ENCODE measurements around the gene OR4K14. TPM values are rescaled to one million over a fixed set of nuclear protein-coding genes. Genes with fewer than 3 reads are reported as not detected.
"Not testable (repeated sequence)": the region's sequence is repeated elsewhere in the genome, so short reads cannot be mapped to it uniquely, and the experiment has no call there.

OR4K14 gene, protein sequence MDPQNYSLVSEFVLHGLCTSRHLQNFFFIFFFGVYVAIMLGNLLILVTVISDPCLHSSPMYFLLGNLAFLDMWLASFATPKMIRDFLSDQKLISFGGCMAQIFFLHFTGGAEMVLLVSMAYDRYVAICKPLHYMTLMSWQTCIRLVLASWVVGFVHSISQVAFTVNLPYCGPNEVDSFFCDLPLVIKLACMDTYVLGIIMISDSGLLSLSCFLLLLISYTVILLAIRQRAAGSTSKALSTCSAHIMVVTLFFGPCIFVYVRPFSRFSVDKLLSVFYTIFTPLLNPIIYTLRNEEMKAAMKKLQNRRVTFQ
- polyA plus RNA-seq (ENCODE audit: insufficient read length in 4 of 4) = not detected

DNA sequence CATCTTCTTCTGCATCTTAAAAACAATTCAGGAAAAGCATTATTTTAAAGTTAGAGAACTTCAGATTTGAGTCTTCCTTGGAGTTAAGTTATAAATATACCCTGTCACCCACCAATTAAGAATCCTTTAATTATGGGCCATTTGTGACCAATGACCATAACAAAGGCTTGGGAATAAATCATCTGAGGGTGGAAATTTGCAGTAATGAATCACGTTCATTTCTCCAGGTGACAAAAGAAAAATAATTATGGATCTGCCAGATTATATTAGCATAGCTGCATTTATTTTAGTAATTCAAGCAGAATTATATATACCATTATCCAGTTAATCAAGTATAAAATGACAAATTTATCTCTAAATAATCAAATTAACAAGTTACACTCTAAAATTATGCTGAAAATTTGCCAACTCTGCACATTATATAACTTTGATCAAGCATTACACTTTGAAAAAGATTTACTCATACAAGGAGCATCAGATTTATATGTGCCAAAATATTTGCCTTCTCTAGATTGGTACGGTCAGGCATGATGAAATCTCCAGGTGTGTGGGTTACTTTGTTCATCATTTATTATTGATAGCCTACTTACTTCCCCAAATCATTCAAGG is at the start of gene OR4K14:
Gene OR4K14, minus strand, starts transcription at position 51 of the 609 bp plus-strand sequence. CDS start 4,114 bp downstream, outside the sequence.
- DNase-seq (ENCODE audit: low read depth in 4 of 4, low spot score in 3 of 4) = no peak

DNA sequence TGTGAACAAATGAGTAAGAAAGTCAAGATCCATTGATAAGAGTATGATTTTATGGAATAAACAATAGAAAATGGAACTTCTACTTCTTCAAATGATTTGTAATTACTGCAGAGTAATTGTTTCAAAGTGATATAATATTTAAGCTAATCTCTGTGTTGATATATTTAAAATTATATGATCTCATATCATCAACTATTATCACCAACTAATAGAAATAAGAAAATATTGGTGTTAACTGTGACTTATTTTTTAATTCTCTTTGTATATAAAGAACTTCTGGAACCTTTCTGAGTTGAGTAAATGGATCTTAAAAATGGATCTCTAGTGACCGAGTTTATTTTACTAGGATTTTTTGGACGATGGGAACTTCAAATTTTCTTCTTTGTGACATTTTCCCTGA is 40.6 kb upstream of the OR4K14 start, which contains the start of gene OR4L1:
Gene OR4L1, plus strand, starts transcription at position 301 of the 400 bp plus-strand sequence. Its CDS starts 0 bp downstream, at position 301.
- no peak for DNase-seq (ENCODE audit: low read depth in 4 of 4, low spot score in 3 of 4)

DNA sequence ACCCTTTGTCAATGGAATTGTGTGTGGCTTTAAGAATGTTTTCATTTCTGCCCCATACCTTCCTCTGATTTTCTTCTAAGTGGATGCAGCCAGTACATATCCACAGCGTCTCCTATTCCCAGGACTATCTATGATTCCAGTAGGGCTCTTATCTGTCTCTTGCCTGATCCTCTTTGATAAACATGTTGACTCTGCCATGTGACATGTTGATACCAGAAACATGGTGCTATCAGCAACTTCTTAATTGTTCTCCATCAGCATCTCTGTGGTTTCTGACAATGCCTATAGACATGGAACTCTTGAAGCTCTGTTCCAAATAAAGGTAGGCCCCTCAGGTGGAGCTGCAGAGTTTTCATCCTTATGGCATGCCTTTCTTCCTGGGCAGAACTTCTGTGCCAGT is 29.1 kb upstream of the OR4K14 start:
- no peak for DNase-seq (ENCODE audit: low read depth in 4 of 4, low spot score in 3 of 4)

DNA sequence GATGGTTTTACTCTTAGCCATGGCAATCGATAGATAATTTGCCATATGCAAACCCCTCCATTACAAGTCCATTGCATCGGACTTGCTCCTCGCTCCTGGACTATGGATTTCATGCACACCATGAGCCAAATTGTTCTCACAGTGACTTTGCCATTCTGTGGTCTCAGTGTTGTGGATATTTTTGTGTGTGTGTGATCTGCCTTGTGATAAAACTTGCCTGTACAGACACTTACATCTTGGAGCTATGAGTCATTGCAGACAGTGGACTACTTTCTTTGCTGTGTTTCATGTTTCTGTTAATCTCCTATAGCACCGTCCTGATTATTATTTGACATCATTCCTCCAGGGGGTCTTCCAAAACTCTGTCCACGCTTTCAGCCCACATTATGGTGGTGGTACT is 25.1 kb upstream of the OR4K14 start:
- DNase-seq (ENCODE audit: low read depth in 4 of 4, low spot score in 3 of 4) = no peak

DNA sequence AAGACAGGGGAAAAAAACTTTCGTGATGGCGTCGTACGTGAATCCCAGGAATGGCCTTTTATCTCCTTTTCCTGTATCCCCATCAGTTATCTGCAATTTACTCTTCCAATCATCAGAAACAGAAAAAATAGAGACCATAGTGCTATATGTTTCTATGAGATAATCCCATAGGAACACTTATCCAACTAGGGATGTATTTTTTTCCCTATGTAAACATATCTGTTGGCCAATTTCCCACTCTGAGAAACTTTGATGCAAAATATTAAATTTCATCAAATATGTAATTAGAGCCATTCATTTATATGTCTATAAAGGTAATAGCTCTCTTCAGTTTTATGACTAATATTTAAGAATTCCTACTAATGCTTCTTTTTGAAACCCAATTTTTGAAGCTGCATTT is 16.8 kb upstream of the OR4K14 start, which contains the start of gene OR4K13:
Gene OR4K13, minus strand, starts transcription at position 101 of the 400 bp plus-strand sequence. CDS start 1,280 bp downstream, outside the sequence.
- DNase-seq (ENCODE audit: low read depth in 4 of 4, low spot score in 3 of 4) = no peak

DNA sequence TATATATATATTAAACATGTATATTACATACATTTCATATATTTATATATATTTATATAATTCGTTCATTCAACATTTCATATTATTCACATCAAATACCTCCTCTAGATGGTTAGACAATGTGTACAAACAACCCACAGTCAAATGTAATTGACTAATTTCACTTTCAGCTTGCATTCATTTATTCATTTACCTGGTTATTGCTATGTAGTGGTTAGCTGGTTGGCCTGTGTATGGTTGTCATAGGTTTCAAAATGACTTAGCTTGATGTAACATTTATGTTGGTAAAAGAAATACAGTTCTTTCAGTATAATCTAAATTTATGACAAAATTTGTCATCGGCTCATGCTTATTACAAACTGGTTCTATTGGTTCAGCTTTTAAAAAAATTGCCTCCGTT is 16.3 kb upstream of the OR4K14 start:
- DNase-seq (ENCODE audit: low read depth in 4 of 4, low spot score in 3 of 4) = no peak

DNA sequence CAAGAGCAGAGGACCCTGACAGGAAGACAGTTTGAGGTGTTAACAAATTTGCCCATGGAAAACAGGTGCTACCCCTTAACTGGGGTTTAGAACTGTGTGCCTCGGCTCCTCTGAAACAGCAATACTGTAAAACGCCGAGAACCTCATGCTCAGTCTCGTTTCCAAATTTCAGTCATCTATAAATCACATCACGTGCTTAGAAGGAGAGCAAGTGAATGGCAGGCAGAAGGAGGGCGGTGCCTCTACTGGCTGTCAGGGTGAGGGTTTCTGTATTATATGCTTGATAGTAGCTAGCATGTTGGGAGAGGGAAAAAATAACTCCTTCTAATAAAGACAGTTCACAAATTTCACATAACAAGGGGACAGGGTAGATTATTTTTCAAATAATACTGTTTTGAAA is 12.0 kb upstream of the OR4K14 start:
- DNase-seq (ENCODE audit: low read depth in 4 of 4, low spot score in 3 of 4) = no peak

DNA sequence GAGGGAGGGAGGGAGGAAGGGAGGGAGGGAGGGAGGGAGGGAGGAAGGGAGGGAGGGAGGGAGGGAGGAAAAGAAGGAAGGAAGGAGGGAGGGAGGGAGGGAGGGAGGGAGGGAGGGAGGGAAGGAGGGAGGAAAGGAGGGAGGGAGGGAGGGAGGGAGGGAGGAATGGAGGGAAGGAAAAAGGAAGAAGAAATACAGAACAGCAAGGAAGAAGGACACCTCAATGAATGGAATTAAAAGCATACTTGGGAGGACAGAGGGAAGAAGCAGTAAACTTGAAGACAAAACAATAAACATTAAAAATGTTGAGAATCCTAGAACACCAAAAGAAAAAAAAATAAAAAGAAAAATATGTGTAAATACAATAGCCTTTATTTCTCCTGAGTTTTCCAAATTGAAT is 11.0 kb downstream of the OR4K14 start:
- no peak for DNase-seq (ENCODE audit: low read depth in 4 of 4, low spot score in 3 of 4)

DNA sequence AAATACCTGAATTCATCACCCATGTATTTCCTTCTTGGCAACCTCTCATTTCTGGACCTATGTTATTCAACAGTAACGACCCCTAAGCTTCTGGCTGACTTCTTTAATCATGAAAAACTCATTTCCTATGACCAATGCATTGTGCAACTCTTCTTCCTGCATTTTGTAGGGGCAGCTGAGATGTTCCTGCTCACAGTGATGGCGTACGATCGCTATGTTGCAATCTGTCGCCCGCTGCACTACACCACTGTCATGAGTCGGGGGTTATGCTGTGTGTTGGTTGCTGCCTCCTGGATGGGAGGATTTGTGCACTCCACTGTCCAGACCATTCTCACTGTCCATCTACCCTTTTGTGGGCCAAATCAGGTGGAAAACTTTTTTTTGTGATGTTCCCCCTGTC is 16.8 kb downstream of the OR4K14 start:
- DNase-seq (ENCODE audit: low read depth in 4 of 4, low spot score in 3 of 4) = no peak

DNA sequence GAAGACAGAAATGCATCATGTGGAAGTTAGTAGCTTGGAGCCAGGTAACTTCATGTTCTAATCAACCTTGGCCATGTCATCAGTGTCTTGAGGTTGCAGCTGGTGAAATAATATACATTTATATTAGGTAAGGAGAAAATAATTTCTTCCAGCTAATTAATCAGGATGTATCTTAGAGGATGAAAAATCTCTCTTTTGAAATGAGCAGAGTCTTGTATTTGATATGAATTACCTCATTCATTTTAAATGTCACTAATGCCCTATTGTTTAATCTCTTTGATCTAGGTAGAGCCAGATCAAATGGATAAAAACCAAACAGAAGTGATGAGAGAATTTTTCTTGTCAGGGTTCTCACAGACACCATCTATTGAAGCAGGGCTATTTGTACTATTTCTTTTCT is 17.2 kb downstream of the OR4K14 start, which contains the start of gene OR4Q2:
Gene OR4Q2, plus strand, starts transcription at position 301 of the 400 bp plus-strand sequence.
- DNase-seq (ENCODE audit: low read depth in 4 of 4, low spot score in 3 of 4) = no peak

DNA sequence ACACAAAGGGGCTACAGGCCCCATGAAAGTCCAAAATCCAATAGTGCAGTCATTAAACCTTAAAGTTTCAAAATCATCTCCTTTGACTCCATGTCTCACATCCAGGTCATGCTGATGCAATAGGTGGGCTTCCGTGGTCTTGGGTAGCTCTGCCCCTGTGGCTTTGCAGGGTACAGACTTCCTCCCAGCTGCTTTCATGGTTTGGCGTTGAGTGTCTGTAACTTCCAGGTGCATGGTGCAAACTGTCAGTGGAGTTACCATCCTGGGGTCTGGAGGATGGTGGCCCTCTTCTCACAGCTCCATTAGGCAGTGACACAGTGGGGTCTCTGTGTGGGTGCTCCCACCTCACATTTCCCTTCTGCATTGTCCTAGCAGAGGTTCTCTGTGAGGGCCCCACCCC is 25.7 kb downstream of the OR4K14 start:
- no peak for DNase-seq (ENCODE audit: low read depth in 4 of 4, low spot score in 3 of 4)

DNA sequence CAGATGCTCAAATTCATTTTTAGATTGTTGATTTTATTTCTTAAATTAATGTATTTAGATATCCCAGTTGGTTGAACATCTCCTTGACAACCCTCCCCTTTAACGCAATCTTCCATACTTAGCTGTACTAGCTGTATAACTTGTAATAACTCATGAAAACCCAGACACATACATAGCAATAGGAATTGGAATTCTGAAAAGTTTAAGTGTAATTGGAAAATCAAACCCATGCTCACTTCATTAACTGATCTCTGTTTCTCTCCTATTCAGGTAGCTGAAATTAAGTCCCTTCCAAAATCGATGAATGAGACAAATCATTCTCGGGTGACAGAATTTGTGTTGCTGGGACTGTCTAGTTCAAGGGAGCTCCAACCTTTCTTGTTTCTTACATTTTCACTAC is 43.8 kb downstream of the OR4K14 start, which contains the start of gene OR4K15:
Gene OR4K15, plus strand, starts transcription at position 301 of the 400 bp plus-strand sequence. Its CDS starts 0 bp downstream, at position 301.
- DNase-seq (ENCODE audit: low read depth in 4 of 4, low spot score in 3 of 4) = no peak

DNA sequence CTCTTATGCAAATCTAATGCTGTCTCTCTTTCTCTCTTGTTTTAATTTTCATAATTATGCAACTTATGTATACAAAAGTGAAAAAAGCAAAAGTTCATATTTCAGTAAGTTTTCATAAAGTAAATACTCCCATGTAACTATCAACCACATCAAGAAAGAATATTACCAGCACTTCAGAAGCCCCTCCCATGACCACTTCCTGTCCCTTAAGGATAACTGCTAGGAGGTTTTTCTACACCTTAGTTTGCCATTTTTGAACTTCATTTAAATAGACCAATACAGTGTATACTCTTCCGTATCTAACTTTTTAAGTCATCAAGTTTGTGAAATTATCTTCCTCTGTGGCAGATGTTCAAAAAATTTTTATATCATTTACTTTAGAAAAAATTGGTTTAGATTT is 44.3 kb downstream of the OR4K14 start:
- no peak for DNase-seq (ENCODE audit: low read depth in 4 of 4, low spot score in 3 of 4)

DNA sequence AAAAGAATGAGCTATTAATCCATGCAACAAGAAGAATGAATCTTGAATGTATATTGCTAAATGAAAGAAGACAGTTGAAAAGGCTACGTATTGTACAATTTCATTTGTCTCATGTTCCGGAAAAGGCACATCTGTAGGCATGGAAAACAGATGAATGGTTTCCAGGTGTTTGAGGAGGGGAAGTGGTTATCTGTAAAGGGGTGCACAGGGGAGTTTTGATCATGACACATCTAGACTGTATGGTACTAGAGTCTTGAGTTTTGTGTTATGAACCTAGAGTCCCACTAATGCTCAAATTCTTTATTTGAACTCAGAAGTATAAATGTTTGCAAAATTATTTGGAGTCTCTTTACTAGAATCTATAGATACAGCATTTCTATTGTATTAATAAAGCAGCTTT is 49.4 kb downstream of the OR4K14 start:
- not testable (repeated sequence) for DNase-seq (ENCODE audit: low read depth in 4 of 4, low spot score in 3 of 4)

Other genes with a start within 250 kb of the OR4K14 start
- not detected for gene OR4M1, start 245.8 kb downstream of the OR4K14 start, polyA plus RNA-seq (ENCODE audit: insufficient read length in 4 of 4)
- gene OR4N2, start 215.5 kb downstream of the OR4K14 start, polyA plus RNA-seq (ENCODE audit: insufficient read length in 4 of 4) = not detected
- not detected for gene OR4K2, start 144.2 kb downstream of the OR4K14 start, polyA plus RNA-seq (ENCODE audit: insufficient read length in 4 of 4)
- not detected for gene OR4K5, start 98.7 kb downstream of the OR4K14 start, polyA plus RNA-seq (ENCODE audit: insufficient read length in 4 of 4)
- gene OR4K1, start 88.4 kb downstream of the OR4K14 start, polyA plus RNA-seq (ENCODE audit: insufficient read length in 4 of 4) = not detected
- gene OR4K15, start 43.7 kb downstream of the OR4K14 start, polyA plus RNA-seq (ENCODE audit: insufficient read length in 4 of 4) = not detected
- not detected for gene OR4Q2, start 17.1 kb downstream of the OR4K14 start, polyA plus RNA-seq (ENCODE audit: insufficient read length in 4 of 4)
- under 1 TPM in 1 of 4 donors, not detected in 3; 0.03 TPM for gene OR4K13, start 16.7 kb upstream of the OR4K14 start, polyA plus RNA-seq (ENCODE audit: insufficient read length in 4 of 4)
- gene OR4L1, start 40.7 kb upstream of the OR4K14 start, polyA plus RNA-seq (ENCODE audit: insufficient read length in 4 of 4) = not detected
- gene OR4K17, start 91.4 kb upstream of the OR4K14 start, polyA plus RNA-seq (ENCODE audit: insufficient read length in 4 of 4) = under 1 TPM in 3 of 4 donors, not detected in 1; 0.03 to 0.11 (median 0.04) TPM
- gene OR4N5, start 119.5 kb upstream of the OR4K14 start, polyA plus RNA-seq (ENCODE audit: insufficient read length in 4 of 4) = not detected
- gene OR11G2, start 171.6 kb upstream of the OR4K14 start, polyA plus RNA-seq (ENCODE audit: insufficient read length in 4 of 4) = under 1 TPM in 1 of 4 donors, not detected in 3; 0.06 TPM
- gene OR11H6, start 204.4 kb upstream of the OR4K14 start, polyA plus RNA-seq (ENCODE audit: insufficient read length in 4 of 4) = not detected
- under 1 TPM; 0.45 to 0.75 (median 0.64) TPM for gene OR11H7, start 209.7 kb upstream of the OR4K14 start, polyA plus RNA-seq (ENCODE audit: insufficient read length in 4 of 4)
- gene OR11H4, start 220.0 kb upstream of the OR4K14 start, polyA plus RNA-seq (ENCODE audit: insufficient read length in 4 of 4) = under 1 TPM in 1 of 4 donors, not detected in 3; 0.09 TPM

Data from left renal pelvis (tissue), 4 donors.